ENCODE measurements around the gene EXOC5.

Gene EXOC5, protein sequence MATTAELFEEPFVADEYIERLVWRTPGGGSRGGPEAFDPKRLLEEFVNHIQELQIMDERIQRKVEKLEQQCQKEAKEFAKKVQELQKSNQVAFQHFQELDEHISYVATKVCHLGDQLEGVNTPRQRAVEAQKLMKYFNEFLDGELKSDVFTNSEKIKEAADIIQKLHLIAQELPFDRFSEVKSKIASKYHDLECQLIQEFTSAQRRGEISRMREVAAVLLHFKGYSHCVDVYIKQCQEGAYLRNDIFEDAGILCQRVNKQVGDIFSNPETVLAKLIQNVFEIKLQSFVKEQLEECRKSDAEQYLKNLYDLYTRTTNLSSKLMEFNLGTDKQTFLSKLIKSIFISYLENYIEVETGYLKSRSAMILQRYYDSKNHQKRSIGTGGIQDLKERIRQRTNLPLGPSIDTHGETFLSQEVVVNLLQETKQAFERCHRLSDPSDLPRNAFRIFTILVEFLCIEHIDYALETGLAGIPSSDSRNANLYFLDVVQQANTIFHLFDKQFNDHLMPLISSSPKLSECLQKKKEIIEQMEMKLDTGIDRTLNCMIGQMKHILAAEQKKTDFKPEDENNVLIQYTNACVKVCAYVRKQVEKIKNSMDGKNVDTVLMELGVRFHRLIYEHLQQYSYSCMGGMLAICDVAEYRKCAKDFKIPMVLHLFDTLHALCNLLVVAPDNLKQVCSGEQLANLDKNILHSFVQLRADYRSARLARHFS

DNA sequence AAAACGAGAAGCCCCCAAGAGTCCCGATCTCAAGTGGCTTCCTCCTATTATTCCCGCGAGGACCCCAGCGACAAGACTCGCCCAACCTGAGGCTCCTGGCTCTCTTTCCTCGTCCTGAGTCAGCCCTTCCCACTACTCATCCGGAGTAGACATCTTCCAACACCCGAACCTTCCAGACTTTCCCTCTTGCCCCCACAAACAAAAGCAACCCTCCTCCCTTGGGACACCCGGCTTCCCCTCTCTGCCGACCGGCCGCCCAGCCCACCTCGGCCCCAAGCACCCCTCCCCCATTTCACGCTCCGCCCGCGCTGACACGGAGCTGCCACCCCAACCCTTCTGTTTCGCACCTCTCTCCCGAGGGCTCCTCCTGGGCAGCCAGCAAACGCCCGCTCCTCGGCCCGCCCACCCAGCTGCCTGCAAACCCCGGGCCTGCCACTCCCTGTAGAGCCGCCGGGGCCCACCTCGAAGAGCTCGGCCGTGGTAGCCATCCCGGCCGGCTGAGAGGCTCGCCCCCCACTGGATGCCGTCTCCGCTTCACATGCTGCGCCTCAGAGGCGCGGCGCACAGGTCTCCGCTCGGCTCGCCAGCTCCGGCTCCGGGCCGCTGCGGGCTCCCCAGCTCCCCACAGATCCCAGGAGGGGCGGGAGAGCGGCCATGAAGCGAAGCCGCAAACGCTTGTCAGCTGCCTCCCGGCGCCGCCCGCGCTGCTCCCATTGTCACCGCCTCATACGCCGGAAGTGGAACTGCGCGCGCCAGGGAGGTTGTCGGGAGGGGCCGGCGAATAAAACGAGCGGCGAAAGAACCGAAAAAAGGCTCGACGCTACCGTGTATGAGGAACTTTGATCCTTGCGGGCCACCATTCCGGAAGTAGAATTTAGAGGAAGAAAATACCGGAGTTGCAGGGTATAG is at the start of gene EXOC5, which contains the start of gene AP5M1:
Gene EXOC5 (minus strand): TSS at position 745 of the 909 bp plus-strand sequence. CDS start 257 bp downstream, at position 488.
Gene AP5M1 (plus strand): TSS at position 811 of the 909 bp plus-strand sequence. CDS start 344 bp downstream, outside the sequence.
- DNase-seq, result peak; percentile 88

DNA sequence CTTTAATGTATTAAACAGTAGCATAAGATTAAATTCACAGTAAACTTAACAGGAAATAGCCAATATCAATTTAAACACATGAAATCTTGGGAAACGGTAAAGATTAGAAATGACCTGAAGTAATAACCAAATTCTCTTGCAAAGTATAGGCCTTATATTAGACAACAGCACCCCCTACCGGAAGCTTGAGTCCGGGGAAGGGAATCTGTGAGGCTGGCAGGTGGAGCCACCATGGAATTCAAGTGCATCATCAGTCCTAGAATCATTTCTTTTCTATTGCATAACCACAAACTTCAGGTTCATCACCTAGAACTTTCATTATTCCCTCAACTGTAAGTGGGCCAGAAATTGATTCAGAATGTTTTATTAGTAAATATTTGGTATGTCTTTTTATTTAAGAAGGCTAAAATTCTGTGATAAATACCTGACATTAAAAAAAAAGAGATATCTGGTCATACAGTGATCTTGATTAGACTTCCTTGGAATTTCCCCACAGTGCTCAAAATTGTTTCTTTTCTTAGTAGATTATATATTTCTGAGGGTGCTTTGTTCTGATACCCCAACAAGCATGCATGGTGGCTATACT is 48.6 kb upstream of the EXOC5 start:
- peak; percentile 54 for DNase-seq

DNA sequence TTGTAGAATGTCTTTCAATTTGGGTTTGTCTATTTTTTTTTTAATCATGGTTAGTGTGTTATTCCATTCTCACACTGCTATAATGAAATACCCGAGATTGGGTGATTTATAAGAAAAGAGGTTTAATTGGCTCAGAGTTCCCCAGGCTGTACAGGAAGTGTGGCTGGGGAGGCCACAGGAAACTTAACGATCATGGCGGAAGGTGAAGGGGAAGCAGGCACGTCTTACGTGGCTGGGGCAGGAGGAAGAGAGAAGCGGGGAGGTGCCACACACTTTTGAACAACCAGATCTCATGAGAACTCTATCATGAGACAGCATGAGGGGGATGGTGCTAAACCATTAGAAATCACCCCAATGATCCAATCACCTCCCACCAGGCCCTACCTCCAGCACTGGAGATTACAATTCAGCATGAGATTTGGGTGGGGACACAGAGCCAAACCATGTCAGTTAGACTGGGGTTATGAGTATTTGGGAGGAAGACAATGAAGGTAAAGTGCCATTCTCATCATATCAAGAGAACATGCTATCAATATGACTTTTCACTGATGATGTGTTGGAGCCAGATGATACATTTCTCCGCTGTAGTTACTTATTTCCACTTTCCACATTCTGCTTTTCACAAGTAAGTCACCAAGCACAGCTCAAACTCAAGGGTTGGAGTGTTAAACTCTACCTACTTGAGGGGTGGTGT is 45.8 kb upstream of the EXOC5 start:
- DNase-seq, result no peak

GRCh38 chr14:57302883-57303282 is 34.2 kb upstream of the EXOC5 start:
- no peak for DNase-seq

- no peak for DNase-seq
Observed at GRCh38 chr14:57299511-57299910, 30.8 kb upstream of the EXOC5 start.

DNA sequence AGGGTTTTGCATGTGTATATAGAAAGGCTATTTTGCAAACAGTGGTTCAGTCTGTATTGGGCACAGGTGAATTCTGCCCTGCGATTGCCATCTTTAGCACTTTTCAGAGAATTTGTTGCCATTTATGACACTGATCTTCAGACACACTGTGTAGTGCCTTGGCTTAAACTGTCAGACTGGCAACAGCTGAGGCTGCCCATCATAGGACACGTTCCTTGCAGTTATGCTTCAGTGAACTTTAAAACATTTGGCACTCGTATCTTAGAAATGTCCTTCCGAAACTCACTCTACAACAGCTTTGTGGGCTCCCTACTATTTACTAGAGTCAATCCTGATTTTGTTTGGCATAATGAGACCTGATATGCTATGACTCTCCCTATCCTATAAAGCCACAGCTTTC is 29.1 kb upstream of the EXOC5 start:
- no peak for DNase-seq

GRCh38 chr14:57295239-57295638 is 26.5 kb upstream of the EXOC5 start:
- no peak for DNase-seq

DNA sequence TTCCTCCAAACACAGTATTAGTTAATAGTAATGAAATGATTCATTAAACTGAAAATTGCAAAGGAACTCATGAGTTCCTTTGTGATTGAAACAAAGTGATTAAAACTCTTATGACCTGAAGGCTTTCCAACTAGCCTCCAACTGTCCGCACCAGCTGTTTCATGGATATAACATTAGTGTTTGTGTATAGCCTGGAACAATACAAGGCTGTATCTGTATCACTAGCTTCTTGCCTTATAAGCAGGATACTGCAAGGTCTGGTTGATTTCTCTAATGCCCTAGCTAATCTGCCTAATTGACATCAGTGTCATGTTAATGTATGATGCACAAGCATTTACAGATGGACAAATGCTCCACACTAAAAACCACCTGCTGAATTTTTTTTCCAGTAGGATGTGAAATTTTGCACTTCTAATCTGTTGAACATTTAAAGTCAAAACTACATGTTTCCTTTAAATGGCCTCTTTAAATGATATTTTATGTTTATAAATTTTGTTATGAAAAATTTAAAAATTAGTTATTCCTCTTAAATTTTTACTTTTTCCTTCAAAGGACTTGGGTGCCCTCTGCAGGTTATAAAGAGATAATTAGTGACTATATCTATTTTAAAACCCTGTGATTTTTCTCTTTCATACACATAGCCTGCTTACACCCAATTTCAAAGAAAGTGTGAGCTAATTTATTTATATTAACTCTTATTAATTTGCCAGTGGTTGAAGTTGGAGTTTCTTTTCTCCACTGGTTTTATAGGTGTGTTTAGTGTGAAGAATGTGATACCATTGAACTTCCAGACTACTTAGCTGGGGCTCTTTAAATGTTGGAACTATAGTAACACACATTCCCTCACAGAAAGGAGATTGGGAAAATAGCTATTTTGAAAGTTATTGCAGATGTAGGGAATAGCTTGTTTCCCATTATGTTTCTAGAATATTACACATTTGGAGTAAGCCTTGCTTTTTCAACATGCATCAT is 25.4 kb upstream of the EXOC5 start:
- DNase-seq, result no peak

DNA sequence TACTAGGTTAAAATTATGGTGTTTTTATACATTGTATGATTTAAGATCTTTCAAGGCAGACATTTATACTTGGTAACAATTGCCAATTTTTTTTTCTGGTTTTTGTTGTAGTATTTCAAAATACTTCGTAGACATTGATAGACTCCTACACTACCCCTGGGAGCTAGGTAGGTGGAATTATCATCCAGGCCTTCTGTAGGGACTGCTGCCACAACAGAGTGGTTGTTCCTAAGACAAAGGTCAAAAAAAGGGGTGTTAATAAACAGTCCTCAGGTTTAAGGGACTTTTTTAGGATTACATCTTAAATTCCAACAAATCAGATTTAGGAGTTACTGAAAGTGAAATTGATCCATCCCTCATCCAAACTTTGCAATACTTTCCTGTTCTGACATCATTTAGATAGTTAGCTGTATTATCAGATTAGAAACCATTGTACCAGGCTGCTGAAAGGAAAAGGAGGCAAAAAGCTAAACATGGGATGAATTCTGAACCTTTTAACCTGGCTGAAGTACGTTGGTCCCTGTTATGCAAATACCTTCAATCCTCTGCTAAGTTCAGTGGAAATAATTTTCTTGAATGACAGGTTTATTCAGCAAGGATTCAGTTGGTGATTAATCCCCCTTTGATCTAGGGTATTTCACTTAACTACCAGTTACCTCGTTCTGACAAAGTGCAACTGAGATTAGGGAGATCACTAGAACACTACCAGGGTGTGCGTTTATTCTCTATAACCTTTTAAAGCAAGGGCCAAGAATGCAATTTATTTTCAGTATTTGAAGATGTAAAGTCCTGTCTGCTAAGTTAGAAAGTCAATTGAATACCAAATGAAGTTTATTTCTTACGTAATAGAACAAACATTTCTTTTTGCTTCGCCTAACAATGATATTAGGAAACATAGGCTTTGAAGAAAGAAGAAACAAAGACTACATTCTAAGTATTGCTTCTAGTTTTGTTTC is 23.3 kb upstream of the EXOC5 start:
- no peak for DNase-seq

- no peak for DNase-seq
Observed at GRCh38 chr14:57290751-57291150, 22.0 kb upstream of the EXOC5 start.

DNA sequence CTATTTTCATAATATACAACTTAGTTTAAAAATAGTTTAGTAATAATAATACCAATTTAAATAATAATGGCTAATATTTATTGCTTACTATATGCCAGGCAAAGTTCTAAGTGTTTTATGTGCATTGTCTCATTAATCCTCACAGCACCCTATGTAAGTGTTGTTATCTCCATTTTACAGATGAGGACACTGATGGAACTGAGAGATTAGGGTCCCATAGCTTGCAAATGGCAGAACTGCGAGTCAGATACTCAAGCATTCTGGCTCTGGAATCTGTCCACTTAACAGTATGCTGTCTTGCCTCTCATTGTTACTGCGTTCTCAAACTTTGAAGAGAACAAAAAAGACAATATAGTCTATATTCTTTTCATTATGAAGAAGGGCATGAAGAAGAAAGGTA is 19.0 kb upstream of the EXOC5 start:
- no peak for DNase-seq

DNA sequence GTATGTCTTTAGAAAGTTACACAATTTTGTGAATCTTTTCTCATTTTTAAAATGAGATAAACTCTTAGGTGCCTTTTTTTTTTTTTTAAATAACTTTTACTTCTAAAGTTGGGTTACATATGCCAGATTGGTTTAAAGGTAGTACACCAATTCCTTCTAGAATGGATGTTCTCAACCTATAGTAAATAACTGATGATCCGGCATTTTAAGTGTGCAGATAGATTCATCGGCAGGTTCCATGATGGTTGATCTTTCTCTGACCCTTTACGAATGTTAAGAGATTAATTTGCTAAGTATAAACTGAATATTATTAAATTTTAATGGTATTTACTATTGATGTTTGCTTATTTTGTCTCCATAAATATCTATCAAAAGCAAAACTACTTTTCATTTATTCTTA is 8.4 kb upstream of the EXOC5 start:
- no peak for DNase-seq

DNA sequence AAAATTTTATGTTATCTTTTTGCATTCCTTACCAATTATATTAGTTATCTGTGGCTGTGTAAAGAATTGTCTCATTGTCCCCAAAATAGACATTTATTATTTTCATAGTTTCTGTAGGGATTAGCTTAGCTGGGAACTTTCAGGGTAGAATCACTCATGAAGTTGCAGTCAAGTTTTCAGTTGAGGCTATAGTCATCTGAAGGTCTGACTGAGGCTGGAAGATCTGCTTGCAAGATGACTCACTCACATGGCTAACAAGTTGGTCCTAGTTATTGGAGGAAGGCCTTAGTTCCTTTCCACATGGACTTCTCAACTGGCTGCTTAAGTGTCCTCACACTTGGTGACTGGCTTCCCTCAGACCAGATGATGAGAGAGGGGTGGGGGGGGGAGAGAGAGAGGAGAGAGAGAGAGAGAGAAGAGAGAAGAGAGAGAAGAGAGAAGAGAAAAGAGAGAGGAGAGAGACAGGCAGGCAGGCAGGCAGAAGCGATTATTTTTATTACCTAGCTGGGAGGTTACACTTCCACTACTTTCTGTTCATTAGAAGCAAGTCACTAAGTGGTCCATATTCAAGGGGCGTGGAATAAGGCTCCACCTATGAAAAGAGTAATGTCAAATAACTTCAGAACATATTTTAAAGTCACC is 6.4 kb upstream of the EXOC5 start:
- DNase-seq, result no peak

GRCh38 chr14:57274551-57274950 is 5.8 kb upstream of the EXOC5 start:
- no peak for DNase-seq

GRCh38 chr14:57273236-57273635 is 4.5 kb upstream of the EXOC5 start:
- DNase-seq, result no peak

GRCh38 chr14:57266065-57266464 is 2.6 kb downstream of the EXOC5 start:
- no peak for DNase-seq

DNA sequence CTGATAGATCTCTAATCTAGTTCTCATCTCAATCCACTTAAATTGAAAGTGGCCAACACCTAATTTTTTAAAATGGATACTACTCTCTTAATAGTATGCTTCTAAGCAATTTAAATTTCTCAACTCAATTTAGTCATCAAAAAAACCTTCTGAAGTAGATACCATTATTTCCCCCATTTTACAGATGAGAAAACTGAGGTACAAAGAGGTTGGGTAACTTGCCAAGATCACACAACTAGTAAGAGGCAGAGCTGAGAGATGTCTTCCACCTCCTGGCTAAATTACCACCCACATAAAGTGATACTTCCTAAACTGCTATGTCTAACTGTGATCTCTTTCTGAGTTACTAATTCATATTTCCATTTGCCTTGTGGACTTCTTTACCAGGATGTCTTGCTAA is 6.6 kb downstream of the EXOC5 start:
- no peak for DNase-seq

- no peak for DNase-seq
Observed at GRCh38 chr14:57261604-57262003, 7.1 kb downstream of the EXOC5 start.

DNA sequence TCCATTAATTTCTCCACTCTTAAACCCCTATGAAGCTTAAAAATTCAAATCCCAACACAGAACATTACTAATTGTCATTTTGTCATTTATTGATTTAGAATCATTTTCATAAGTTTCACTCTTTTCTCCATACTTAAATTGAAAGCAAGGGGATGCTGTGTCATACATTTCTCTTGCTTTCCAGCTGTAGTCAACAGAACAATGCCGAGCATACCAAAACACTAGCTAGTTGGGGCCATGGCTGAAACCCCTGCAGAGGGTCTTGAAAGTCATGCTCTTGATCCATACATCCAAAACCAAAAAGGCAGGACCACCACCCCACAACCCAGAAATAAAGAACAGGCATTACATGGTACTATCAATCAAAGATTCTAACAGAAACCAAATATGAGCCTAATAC is 9.0 kb downstream of the EXOC5 start:
- DNase-seq, result no peak

Measured in NCI-H226 (cell line).